ENCODE data around the gene MAN1C1.

The MAN1C1 gene

DNA sequence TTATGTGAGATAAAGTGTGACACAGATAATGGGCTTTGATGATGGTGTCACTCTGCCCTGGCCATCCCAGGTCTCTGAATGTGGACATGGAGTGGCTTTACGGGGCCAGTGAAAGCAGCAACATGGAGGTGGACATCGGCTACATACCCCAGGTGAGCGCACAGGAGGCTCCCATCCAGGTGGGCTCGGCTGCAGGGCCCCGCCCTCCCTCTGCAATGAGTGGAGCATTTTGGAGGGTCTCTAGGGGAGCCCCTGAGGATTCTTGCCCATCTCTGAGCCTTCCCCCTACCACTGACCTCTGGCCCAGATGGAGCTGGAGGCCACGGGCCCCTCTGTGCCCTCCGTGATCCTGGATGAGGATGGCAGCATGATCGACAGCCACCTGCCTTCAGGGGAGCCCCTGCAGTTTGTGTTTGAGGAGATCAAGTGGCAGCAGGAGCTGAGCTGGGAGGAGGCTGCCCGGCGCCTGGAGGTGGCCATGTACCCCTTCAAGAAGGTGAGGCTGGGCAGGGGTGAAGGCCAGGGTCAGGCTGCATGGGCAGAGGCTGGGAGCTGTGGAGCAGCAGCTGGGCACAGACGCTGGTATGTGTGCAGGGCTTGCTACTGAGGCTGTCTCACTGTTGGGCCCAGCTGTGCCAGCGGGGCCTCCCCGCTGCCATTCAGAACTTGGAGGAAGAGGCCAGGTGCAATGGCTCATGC, 194.9 kb downstream of the MAN1C1 start:
- no peaks in the 10 kb centered on the region for H3K27me3 ChIP-seq (ENCODE audit: control insufficient read depth, insufficient read depth, low read length)
- peaks cover 1% of the 10 kb centered on the region for H3K4me1 ChIP-seq (ENCODE audit: control insufficient read depth, insufficient read depth, low read length)
- no peak overlapping the region for H3K27ac ChIP-seq (ENCODE audit: low read length)
- peaks cover 14% of the 10 kb centered on the region for H3K36me3 ChIP-seq (ENCODE audit: control insufficient read depth, insufficient read depth, low read length)
- H3K9me3 ChIP-seq (ENCODE audit: control insufficient read depth, insufficient read depth, low read length) = no peaks in the 10 kb centered on the region
- H3K4me3 ChIP-seq (ENCODE audit: low read length) = no peak overlapping the region
- no CpG with 5 or more reads among the region's 13 CpGs for WGBS (ENCODE audit: insufficient coverage, insufficient read length)
- DNase-seq (ENCODE audit: low read depth, low spot score) = no peak

DNA sequence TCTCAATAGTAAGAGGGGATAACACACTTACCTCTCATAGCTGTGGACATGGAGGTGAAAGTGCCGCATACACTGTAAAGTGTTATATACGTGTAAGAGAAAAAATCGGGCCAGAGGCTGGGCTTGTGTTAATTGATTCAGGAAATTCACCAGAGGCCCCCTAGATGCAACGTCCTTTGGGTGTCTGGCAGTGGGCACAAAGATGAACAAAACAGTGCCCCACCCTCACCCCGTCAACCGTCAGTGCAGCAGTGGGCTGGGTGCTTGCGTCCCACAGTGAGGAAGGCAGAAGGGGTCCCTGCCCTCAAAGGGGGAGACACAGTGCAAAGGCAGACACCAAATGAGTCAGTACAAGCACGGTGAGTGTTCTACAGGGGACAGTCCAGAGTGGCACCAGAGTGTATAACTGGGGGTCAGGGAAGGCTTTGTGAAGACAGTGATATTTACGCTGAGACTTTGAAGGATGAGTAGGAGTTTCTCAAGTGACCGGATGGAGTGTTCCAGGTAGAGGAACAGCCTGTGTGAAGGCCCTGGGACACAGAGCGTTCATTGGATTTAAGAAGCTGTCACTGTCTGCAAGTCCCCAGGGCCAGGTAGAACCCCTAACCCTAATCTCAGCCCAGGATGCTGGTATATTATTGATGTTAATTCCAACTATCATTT, 196.6 kb downstream of the MAN1C1 start:
- Histone ChIP-seq H3K9me3 (ENCODE audit: control insufficient read depth, insufficient read depth, low read length) (no peaks in the 10 kb centered on the region), H3K4me1 (ENCODE audit: control insufficient read depth, insufficient read depth, low read length) (peaks cover 5% of the 10 kb centered on the region), H3K4me3 (ENCODE audit: low read length) (no peak overlapping the region), H3K27me3 (ENCODE audit: control insufficient read depth, insufficient read depth, low read length) (no peaks in the 10 kb centered on the region), H3K27ac (ENCODE audit: low read length) (no peak overlapping the region), H3K36me3 (ENCODE audit: control insufficient read depth, insufficient read depth, low read length) (peaks cover 11% of the 10 kb centered on the region)
- WGBS (ENCODE audit: insufficient coverage, insufficient read length) = no CpG with 5 or more reads among the region's 11 CpGs
- no peak for DNase-seq (ENCODE audit: low read depth, low spot score)

- WGBS (ENCODE audit: insufficient coverage, insufficient read length) = no CpG with 5 or more reads among the region's 24 CpGs
- Histone ChIP-seq H3K36me3 (ENCODE audit: control insufficient read depth, insufficient read depth, low read length) (peaks cover 7% of the 10 kb centered on the region), H3K4me3 (ENCODE audit: low read length) (no peak overlapping the region), H3K9me3 (ENCODE audit: control insufficient read depth, insufficient read depth, low read length) (no peaks in the 10 kb centered on the region), H3K27me3 (ENCODE audit: control insufficient read depth, insufficient read depth, low read length) (no peaks in the 10 kb centered on the region), H3K4me1 (ENCODE audit: control insufficient read depth, insufficient read depth, low read length) (peaks cover 7% of the 10 kb centered on the region), H3K27ac (ENCODE audit: low read length) (no peak overlapping the region)
- no peak for DNase-seq (ENCODE audit: low read depth, low spot score)
These were observed 197.3 kb downstream of the MAN1C1 start for GRCh38 chr1:25813734-25814471.

GRCh38 chr1:25814549-25815087, 198.0 kb downstream of the MAN1C1 start:
- no peaks in the 10 kb centered on the region for H3K9me3 ChIP-seq (ENCODE audit: control insufficient read depth, insufficient read depth, low read length)
- WGBS (ENCODE audit: insufficient coverage, insufficient read length) = no CpG with 5 or more reads among the region's 7 CpGs
- H3K36me3 ChIP-seq (ENCODE audit: control insufficient read depth, insufficient read depth, low read length) = peaks cover 5% of the 10 kb centered on the region; the same call in 1 of the 2 replicates
- DNase-seq (ENCODE audit: low read depth, low spot score) = no peak
- no peaks in the 10 kb centered on the region for H3K27me3 ChIP-seq (ENCODE audit: control insufficient read depth, insufficient read depth, low read length)
- H3K4me3 ChIP-seq (ENCODE audit: low read length) = no peak overlapping the region
- no peak overlapping the region for H3K27ac ChIP-seq (ENCODE audit: low read length)
- peaks cover 7% of the 10 kb centered on the region for H3K4me1 ChIP-seq (ENCODE audit: control insufficient read depth, insufficient read depth, low read length)

- Histone ChIP-seq H3K36me3 (ENCODE audit: control insufficient read depth, insufficient read depth, low read length) (peaks cover 5% of the 10 kb centered on the region; the same call in 1 of the 2 replicates), H3K4me1 (ENCODE audit: control insufficient read depth, insufficient read depth, low read length) (peaks cover 7% of the 10 kb centered on the region), H3K27ac (ENCODE audit: low read length) (no peak overlapping the region), H3K27me3 (ENCODE audit: control insufficient read depth, insufficient read depth, low read length) (no peaks in the 10 kb centered on the region), H3K9me3 (ENCODE audit: control insufficient read depth, insufficient read depth, low read length) (no peaks in the 10 kb centered on the region), H3K4me3 (ENCODE audit: low read length) (no peak overlapping the region)
- WGBS (ENCODE audit: insufficient coverage, insufficient read length) = no CpG with 5 or more reads among the region's 24 CpGs
- DNase-seq (ENCODE audit: low read depth, low spot score) = no peak
These were observed 198.9 kb downstream of the MAN1C1 start for GRCh38 chr1:25815208-25816111.

- peaks cover 5% of the 10 kb centered on the region; the same call in 1 of the 2 replicates for H3K4me1 ChIP-seq (ENCODE audit: control insufficient read depth, insufficient read depth, low read length)
- no peak overlapping the region for H3K4me3 ChIP-seq (ENCODE audit: low read length)
- peaks cover 5% of the 10 kb centered on the region; the same call in 1 of the 2 replicates for H3K36me3 ChIP-seq (ENCODE audit: control insufficient read depth, insufficient read depth, low read length)
- H3K9me3 ChIP-seq (ENCODE audit: control insufficient read depth, insufficient read depth, low read length) = no peaks in the 10 kb centered on the region
- no peak overlapping the region for H3K27ac ChIP-seq (ENCODE audit: low read length)
- no peaks in the 10 kb centered on the region for H3K27me3 ChIP-seq (ENCODE audit: control insufficient read depth, insufficient read depth, low read length)
- DNase-seq (ENCODE audit: low read depth, low spot score) = no peak
- no CpG with 5 or more reads among the region's 15 CpGs for WGBS (ENCODE audit: insufficient coverage, insufficient read length)
These were observed 199.6 kb downstream of the MAN1C1 start for GRCh38 chr1:25816112-25816718.

GRCh38 chr1:25817840-25818501, 201.4 kb downstream of the MAN1C1 start:
- no peaks in the 10 kb centered on the region for H3K9me3 ChIP-seq (ENCODE audit: control insufficient read depth, insufficient read depth, low read length)
- peaks cover 5% of the 10 kb centered on the region; the same call in 1 of the 2 replicates for H3K4me1 ChIP-seq (ENCODE audit: control insufficient read depth, insufficient read depth, low read length)
- H3K36me3 ChIP-seq (ENCODE audit: control insufficient read depth, insufficient read depth, low read length) = peaks cover 5% of the 10 kb centered on the region; the same call in 1 of the 2 replicates
- no CpG with 5 or more reads among the region's 8 CpGs for WGBS (ENCODE audit: insufficient coverage, insufficient read length)
- no peak for DNase-seq (ENCODE audit: low read depth, low spot score)
- no peak overlapping the region for H3K27ac ChIP-seq (ENCODE audit: low read length)
- no peaks in the 10 kb centered on the region for H3K27me3 ChIP-seq (ENCODE audit: control insufficient read depth, insufficient read depth, low read length)
- no peak overlapping the region for H3K4me3 ChIP-seq (ENCODE audit: low read length)

DNA sequence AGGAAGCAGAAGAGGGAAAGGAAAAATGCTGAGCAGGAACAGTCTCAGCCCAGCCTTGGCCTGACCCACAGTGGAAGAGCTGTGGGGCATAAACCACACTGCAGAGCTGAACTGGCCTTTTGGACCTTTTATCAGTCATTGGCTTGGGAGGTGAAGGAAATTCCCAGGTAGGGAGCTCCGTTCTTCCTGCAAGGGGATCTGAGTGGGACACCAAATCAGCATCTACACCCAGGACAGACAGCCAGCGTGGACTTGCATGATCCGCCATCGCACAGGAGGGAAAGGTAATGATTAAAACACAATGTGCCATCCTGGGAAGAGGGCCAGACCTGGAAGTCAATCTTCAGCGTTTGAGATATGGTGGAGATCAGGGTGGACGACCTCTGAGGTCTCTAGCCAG, 202.0 kb downstream of the MAN1C1 start:
- Histone ChIP-seq H3K4me3 (ENCODE audit: low read length) (no peak overlapping the region), H3K27ac (ENCODE audit: low read length) (no peak overlapping the region)
- WGBS (ENCODE audit: insufficient coverage, insufficient read length) = no CpG with 5 or more reads among the region's 6 CpGs

More for the DNA sequence above, 202.0 kb downstream of the MAN1C1 start:
- no peak for DNase-seq (ENCODE audit: low read depth, low spot score)
- Histone ChIP-seq H3K36me3 (ENCODE audit: control insufficient read depth, insufficient read depth, low read length) (peaks cover 5% of the 10 kb centered on the region; the same call in 1 of the 2 replicates), H3K27me3 (ENCODE audit: control insufficient read depth, insufficient read depth, low read length) (no peaks in the 10 kb centered on the region), H3K9me3 (ENCODE audit: control insufficient read depth, insufficient read depth, low read length) (no peaks in the 10 kb centered on the region), H3K4me1 (ENCODE audit: control insufficient read depth, insufficient read depth, low read length) (peaks cover 5% of the 10 kb centered on the region; the same call in 1 of the 2 replicates)
